ENCODE data around the gene PDE10A.
"Not testable (repeated sequence)": the region's sequence is repeated elsewhere in the genome, so short reads cannot be mapped to it uniquely, and the experiment has no call there.

Gene PDE10A

DNA sequence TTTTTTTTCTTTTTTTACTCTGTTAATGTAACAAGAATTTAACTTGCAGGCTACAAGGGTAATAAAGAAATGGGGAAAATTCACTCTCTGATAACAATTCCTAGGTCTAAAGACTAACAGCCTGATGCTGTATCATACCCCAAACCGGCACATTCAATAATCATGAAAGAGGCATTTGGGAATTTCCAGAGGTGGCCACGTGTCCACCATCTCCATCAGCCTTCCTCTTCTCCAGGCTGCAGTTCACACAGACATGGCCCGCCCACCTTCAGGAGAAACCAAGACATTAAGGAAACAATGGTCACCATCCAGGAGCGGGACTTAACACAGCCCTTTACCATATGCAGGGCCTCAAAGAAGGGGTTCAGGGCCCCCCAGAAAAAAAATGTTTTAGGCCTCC is 44.8 kb downstream of the PDE10A start:
- no peak for DNase-seq (ENCODE audit: low read depth)
- no peak for TF ChIP-seq POLR2A (IDR thresholded peaks at IDR 0.05; ENCODE audit: extremely low read depth, insufficient read length)
- TF ChIP-seq MAX (IDR thresholded peaks at IDR 0.05; ENCODE audit: low read depth, low read length), result no peak
- TF ChIP-seq CTCF (IDR thresholded peaks at IDR 0.05; ENCODE audit: low read depth, low read length), result no peak
- no peak overlapping the region for H3K4me3 ChIP-seq (ENCODE audit: low read depth, low read length)

GRCh38 chr6:165617528-165617927 is 45.5 kb downstream of the PDE10A start:
- no peak overlapping the region for H3K4me3 ChIP-seq (ENCODE audit: low read depth, low read length)
- no peak for TF ChIP-seq POLR2A (IDR thresholded peaks at IDR 0.05; ENCODE audit: extremely low read depth, insufficient read length)
- no peak for DNase-seq (ENCODE audit: low read depth)

DNA sequence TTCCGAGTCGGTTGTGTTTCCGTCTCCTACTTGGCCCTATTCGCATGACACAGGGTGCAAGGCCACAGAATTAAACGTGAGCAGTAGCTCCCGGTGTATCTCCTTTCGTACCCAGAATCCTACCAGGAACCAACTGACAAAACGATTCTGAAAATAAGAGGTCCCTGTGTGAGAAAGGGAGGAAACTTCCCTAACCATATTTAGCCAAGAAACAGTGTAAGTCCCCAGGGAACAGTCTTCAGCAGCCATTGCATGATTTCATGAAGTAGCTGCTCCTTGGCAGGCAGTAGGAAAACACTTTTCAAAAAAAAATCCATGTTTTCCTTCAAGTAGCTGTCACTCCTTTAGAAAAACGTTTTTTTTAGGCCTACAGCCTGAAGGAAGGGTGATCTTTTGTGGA is 46.9 kb downstream of the PDE10A start:
- no peak for TF ChIP-seq MYC (IDR thresholded peaks at IDR 0.05; ENCODE audit: low read depth, low read length)
- no peak for TF ChIP-seq MAX (IDR thresholded peaks at IDR 0.05; ENCODE audit: low read depth, low read length)
- no peak for TF ChIP-seq CTCF (IDR thresholded peaks at IDR 0.05; ENCODE audit: low read depth, low read length)
- TF ChIP-seq POLR2A (IDR thresholded peaks at IDR 0.05; ENCODE audit: extremely low read depth, insufficient read length), result no peak
- peak; percentile 78 for DNase-seq (ENCODE audit: low read depth)
- H3K4me3 ChIP-seq (ENCODE audit: low read depth, low read length), result peak overlapping the region; percentile 25

DNA sequence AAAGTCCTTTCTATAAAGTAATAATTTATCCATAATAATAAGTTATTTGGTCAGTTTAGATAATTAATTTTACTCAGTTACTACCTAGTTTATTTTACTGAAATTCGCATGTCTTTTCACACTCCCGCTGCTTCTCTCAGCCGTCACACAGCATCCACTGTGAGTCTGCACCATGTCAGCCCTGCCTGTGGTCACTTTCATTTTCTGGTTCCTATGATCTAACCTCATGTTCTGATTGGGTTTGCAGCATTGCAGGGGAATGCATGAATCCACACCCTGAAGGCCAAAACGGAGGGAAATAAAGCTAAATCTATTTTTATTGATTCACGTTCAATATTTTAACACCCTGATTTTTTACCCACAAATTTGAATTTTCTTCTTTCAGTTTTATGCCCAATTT is 47.4 kb downstream of the PDE10A start:
- H3K4me3 ChIP-seq (ENCODE audit: low read depth, low read length), result peak overlapping the region; percentile 25
- peak; percentile 17 for DNase-seq (ENCODE audit: low read depth)

GRCh38 chr6:165611294-165611693 is 51.7 kb downstream of the PDE10A start:
- H3K4me3 ChIP-seq (ENCODE audit: low read depth, low read length), result no peak overlapping the region
- TF ChIP-seq POLR2A (IDR thresholded peaks at IDR 0.05; ENCODE audit: extremely low read depth, insufficient read length) (no peak), MAX (IDR thresholded peaks at IDR 0.05; ENCODE audit: low read depth, low read length) (no peak), MYC (IDR thresholded peaks at IDR 0.05; ENCODE audit: low read depth, low read length) (no peak), CTCF (IDR thresholded peaks at IDR 0.05; ENCODE audit: low read depth, low read length) (no peak)
- no peak for DNase-seq (ENCODE audit: low read depth)

More for the DNA sequence above, 47.4 kb downstream of the PDE10A start:
- no peak for TF ChIP-seq MAX (IDR thresholded peaks at IDR 0.05; ENCODE audit: low read depth, low read length)
- TF ChIP-seq MYC (IDR thresholded peaks at IDR 0.05; ENCODE audit: low read depth, low read length), result no peak
- no peak for TF ChIP-seq POLR2A (IDR thresholded peaks at IDR 0.05; ENCODE audit: extremely low read depth, insufficient read length)
- no peak for TF ChIP-seq CTCF (IDR thresholded peaks at IDR 0.05; ENCODE audit: low read depth, low read length)

- not testable (repeated sequence) for DNase-seq (ENCODE audit: low read depth); H3K4me3 ChIP-seq (ENCODE audit: low read depth, low read length)
Measured at GRCh38 chr6:165608577-165608976, 54.5 kb downstream of the PDE10A start.

DNA sequence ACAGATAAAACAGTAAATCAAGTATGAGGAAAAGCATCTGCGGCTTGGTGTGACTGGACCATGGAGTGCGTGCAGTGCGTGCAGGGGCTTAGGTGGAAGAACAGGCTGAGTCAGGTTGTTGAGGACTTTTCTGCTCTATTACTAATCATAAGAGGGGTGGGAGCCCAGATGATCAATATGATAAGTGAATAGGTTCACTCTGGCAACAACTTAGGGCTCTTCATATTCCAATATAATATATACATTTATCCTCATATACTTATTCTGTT is 56.4 kb downstream of the PDE10A start:
- TF ChIP-seq CTCF (IDR thresholded peaks at IDR 0.05; ENCODE audit: low read depth, low read length) (no peak), MYC (IDR thresholded peaks at IDR 0.05; ENCODE audit: low read depth, low read length) (no peak), POLR2A (IDR thresholded peaks at IDR 0.05; ENCODE audit: extremely low read depth, insufficient read length) (no peak), MAX (IDR thresholded peaks at IDR 0.05; ENCODE audit: low read depth, low read length) (no peak)
- DNase-seq (ENCODE audit: low read depth), result no peak
- H3K4me3 ChIP-seq (ENCODE audit: low read depth, low read length), result no peak overlapping the region

Measured in NB4 (cell line).